Nephron (organoid): Measurements from ENCODE around the gene TRIM34.

Experiments
- H3K27ac Mint-ChIP-seq, 3 experiments: 2 replicates each; pipeline ENCODE4 v1.8.0; 2020; ENCODE audit warnings: mixed read lengths in 3 of 3, mild to moderate bottlenecking in 2 of 3, moderate library complexity in 1 of 3
- H3K27me3 Mint-ChIP-seq: 2 replicates; pipeline ENCODE4 v1.8.0; 2021; ENCODE audit warnings: low read depth, mild to moderate bottlenecking, moderate library complexity, mixed read lengths
- H3K36me3 Mint-ChIP-seq: 2 replicates; pipeline ENCODE4 v1.8.0; 2020; ENCODE audit warnings: low read depth, mixed read lengths
- H3K4me1 Mint-ChIP-seq: 2 replicates; pipeline ENCODE4 v1.8.0; 2020; ENCODE audit warnings: mixed read lengths
- H3K4me3 Mint-ChIP-seq, 3 experiments: 2 replicates each; pipeline ENCODE4 v1.8.0; 2020; ENCODE audit warnings: mild to moderate bottlenecking in 3 of 3, mixed read lengths in 3 of 3, moderate library complexity in 2 of 3
- H3K9me3 Mint-ChIP-seq: 2 replicates; pipeline ENCODE4 v1.8.0; 2020; ENCODE audit warnings: mixed read lengths
- TF ChIP-seq, protein P1 (sequence below), 3 experiments: fragments of 200-600 bp; sonication (generic); IDR thresholded peaks; one replicate each; pipeline ENCODE4 v1.5.0; 2021; ENCODE audit warnings: antibody characterized with exemption in 3 of 3; ENCODE audit not compliant: unreplicated experiment in 3 of 3

Gene TRIM34

DNA sequence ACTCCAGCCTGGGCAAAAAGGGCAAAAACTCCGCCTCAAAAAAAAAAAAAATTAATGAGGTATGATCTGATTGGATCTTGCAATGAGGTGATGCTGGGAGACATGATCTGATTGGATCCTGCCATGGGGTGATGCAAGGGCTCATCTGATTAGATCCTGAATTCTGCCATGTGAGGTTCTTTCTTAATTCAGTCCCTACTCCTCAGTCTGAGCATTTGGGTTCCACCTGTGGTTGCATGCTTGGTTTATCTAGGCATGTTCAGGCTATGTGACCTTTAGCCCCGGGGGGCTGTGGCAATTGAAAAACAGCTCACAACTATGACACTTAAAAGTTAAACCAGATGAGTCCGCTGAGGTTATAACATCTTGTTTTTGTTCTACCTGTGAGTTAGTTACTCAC, 33.2 kb upstream of the TRIM34 start:
- H3K4me1 Mint-ChIP-seq: peaks cover 2% of the 10 kb centered on the region
- no peaks in the 10 kb centered on the region for H3K36me3 Mint-ChIP-seq
- H3K27ac Mint-ChIP-seq: peak overlapping the region in 1 of 3 experiments; percentile 47
- no peaks in the 10 kb centered on the region for H3K9me3 Mint-ChIP-seq
- TF ChIP-seq, protein P1, sequence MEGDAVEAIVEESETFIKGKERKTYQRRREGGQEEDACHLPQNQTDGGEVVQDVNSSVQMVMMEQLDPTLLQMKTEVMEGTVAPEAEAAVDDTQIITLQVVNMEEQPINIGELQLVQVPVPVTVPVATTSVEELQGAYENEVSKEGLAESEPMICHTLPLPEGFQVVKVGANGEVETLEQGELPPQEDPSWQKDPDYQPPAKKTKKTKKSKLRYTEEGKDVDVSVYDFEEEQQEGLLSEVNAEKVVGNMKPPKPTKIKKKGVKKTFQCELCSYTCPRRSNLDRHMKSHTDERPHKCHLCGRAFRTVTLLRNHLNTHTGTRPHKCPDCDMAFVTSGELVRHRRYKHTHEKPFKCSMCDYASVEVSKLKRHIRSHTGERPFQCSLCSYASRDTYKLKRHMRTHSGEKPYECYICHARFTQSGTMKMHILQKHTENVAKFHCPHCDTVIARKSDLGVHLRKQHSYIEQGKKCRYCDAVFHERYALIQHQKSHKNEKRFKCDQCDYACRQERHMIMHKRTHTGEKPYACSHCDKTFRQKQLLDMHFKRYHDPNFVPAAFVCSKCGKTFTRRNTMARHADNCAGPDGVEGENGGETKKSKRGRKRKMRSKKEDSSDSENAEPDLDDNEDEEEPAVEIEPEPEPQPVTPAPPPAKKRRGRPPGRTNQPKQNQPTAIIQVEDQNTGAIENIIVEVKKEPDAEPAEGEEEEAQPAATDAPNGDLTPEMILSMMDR (IDR thresholded peaks at IDR 0.05; ENCODE audit: unreplicated experiment in 3 of 3): no peak
- H3K4me3 Mint-ChIP-seq: no peak overlapping the region
- H3K27me3 Mint-ChIP-seq: no peaks in the 10 kb centered on the region

DNA sequence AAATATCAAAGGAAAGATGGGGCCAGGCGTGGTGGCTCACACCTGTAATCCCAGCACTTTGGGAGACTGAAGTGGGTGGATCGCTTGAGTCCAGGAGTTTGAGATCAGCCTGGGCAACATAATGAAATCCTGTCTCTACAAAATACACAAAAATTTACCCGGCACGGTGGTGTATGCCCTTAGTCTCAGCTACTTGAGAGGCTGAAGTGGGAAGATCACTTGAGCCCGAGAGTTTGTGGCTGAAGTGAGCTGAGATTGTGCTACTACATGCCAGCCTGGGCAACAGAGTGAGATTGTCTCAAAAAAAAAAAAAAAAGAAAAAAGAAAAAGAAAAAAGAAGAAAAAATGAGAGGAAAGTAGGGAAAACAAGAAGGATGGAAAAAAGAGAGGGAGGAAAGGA, 32.2 kb upstream of the TRIM34 start:
- H3K4me1 Mint-ChIP-seq: peaks cover 12% of the 10 kb centered on the region
- H3K9me3 Mint-ChIP-seq: no peaks in the 10 kb centered on the region
- no peaks in the 10 kb centered on the region for H3K36me3 Mint-ChIP-seq
- no peak overlapping the region for H3K4me3 Mint-ChIP-seq
- peak overlapping the region in 1 of 3 experiments; percentile 9 for H3K27ac Mint-ChIP-seq
- H3K27me3 Mint-ChIP-seq: no peaks in the 10 kb centered on the region
- TF ChIP-seq, protein P1 (IDR thresholded peaks at IDR 0.05; ENCODE audit: unreplicated experiment in 3 of 3): no peak

DNA sequence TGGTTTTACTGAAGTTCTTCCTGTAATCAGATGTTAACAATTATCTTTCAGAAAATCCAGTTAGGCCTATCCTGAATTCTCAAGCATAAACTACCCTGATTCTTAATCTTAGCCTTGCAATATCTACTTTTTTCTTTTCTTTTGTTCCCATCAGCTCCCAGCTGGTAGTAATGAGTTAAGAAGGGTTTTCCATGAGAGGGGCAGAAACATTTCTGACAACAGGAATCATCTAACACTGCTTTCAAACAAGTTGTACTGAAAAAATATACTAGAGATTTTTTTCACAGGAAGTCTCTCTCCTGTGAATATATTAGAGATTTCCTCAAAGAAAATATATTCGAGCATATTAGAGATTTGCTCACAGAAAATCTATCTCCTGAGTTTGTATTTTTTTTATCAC, 31.7 kb upstream of the TRIM34 start:
- Mint-ChIP-seq H3K36me3 (no peaks in the 10 kb centered on the region), H3K4me3 (no peak overlapping the region), H3K27me3 (no peaks in the 10 kb centered on the region), H3K4me1 (peaks cover 18% of the 10 kb centered on the region), H3K27ac (peak overlapping the region; percentile 17 to 58 (median 42)), H3K9me3 (no peaks in the 10 kb centered on the region)
- TF ChIP-seq, protein P1 (IDR thresholded peaks at IDR 0.05; ENCODE audit: unreplicated experiment in 3 of 3): no peak

DNA sequence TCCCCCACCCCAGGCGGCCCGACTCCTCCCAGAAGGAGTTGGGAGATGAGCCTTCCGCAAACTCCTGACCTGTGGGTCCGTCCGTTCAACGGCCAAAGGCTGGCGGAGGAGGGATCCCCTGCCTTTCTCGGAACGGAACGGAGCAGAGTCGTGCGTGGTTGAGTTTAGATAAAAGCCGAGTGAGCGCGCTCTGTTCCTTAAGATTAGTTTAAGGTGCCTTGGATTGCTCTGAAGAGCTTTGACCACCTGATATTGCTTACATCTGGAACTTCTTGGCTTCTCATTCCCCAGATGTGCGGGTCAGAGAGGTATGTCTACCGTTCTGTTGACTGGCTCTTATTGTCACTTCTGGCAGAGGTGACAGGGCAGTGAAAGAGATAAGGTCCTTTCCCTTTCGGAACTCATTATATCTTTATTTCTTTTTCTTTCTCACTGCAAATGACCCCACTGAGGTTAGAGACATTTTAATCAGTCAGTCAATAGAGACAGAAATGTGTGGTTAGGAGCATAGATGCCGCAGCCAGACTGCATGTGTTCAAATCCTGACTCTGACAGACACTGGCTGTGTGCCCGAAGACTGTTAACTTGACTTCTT, 28.1 kb upstream of the TRIM34 start, which contains the start of gene TRIM6:
TSS of gene TRIM6 (plus strand) at position 31 of the 595 bp plus-strand sequence. CDS start at position 292, 261 bp downstream.
- H3K9me3 Mint-ChIP-seq: no peaks in the 10 kb centered on the region
- peak within 1 kb of the TSS; percentile 86 to 90 (median 87) for H3K4me3 Mint-ChIP-seq
- no peaks in the 10 kb centered on the region for H3K27me3 Mint-ChIP-seq
- no peaks in the 10 kb centered on the region for H3K36me3 Mint-ChIP-seq
- H3K27ac Mint-ChIP-seq: peak within 1 kb of the TSS; percentile 92 to 98 (median 97)
- TF ChIP-seq, protein P1 (IDR thresholded peaks at IDR 0.05; ENCODE audit: unreplicated experiment in 3 of 3): no peak
- peaks cover 39% of the 10 kb centered on the region for H3K4me1 Mint-ChIP-seq

DNA sequence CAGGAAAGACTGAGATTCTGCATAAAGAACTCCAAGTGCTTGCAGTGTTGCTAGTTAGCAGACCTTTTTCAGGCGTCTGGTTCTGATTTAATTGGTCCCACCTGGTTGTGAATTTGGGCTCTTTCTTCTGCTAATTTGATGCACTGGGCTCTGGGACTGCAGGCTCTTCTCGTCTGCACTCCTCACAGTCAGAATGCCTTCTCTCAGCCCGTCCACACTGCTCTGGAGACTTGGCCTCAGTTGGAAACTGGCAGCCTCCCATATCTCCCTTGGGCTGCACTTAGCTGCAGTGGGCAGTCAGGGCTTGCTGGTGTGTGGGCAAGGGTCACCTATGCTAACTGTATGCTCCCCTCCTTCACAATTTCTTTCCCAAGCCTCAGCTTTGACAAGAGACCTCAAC, 26.8 kb upstream of the TRIM34 start:
- Mint-ChIP-seq H3K36me3 (peaks cover 2% of the 10 kb centered on the region), H3K27ac (peak overlapping the region; percentile 92 to 97 (median 97)), H3K4me3 (peak overlapping the region; percentile 79 to 87 (median 86))

More for the DNA sequence above, 26.8 kb upstream of the TRIM34 start:
- no peaks in the 10 kb centered on the region for H3K27me3 Mint-ChIP-seq
- H3K4me1 Mint-ChIP-seq: peaks cover 39% of the 10 kb centered on the region
- TF ChIP-seq, protein P1 (IDR thresholded peaks at IDR 0.05; ENCODE audit: unreplicated experiment in 3 of 3): no peak
- no peaks in the 10 kb centered on the region for H3K9me3 Mint-ChIP-seq
